ENCODE results near the gene DIAPH2.
A peak's percentile ranks its signal among the peaks of the same experiment; 100 is the strongest.

Gene DIAPH2

GRCh38 chrX:97616883-97617530 lies 932.4 kb downstream of the DIAPH2 start:
- TF ChIP-seq TCF4 (CRISPR knock-in tag; IDR thresholded peaks at IDR 0.05; ENCODE audit: borderline replicate concordance), result no peak
- TF ChIP-seq ZFP3 (CRISPR knock-in tag; IDR thresholded peaks at IDR 0.05), result no peak
- no peak for TF ChIP-seq OSR1 (CRISPR knock-in tag; IDR thresholded peaks at IDR 0.05)
- TF ChIP-seq ZNF565 (CRISPR knock-in tag; conservative IDR thresholded peaks at IDR 0.05; ENCODE audit: low read depth), result no peak
- TF ChIP-seq GLIS3 (CRISPR knock-in tag; IDR thresholded peaks at IDR 0.05), result no peak
- no peak for TF ChIP-seq ZFP30 (CRISPR knock-in tag; IDR thresholded peaks at IDR 0.05)
- TF ChIP-seq ZC3H10 (CRISPR knock-in tag; IDR thresholded peaks at IDR 0.05), result no peak
- TF ChIP-seq ARNTL (CRISPR knock-in tag; IDR thresholded peaks at IDR 0.05; ENCODE audit: borderline replicate concordance, low read depth), result no peak
- TF ChIP-seq CSRNP3 (CRISPR knock-in tag; IDR thresholded peaks at IDR 0.05), result no peak
- TF ChIP-seq ISL1 (CRISPR knock-in tag; IDR thresholded peaks at IDR 0.05), result no peak
- no peak for TF ChIP-seq PATZ1 (CRISPR knock-in tag; IDR thresholded peaks at IDR 0.05; ENCODE audit: borderline replicate concordance)
- ATAC-seq, result peak; percentile 98

- no peak for TF ChIP-seq GLIS3 (CRISPR knock-in tag; IDR thresholded peaks at IDR 0.05)
- no peak for TF ChIP-seq TOX (CRISPR knock-in tag; IDR thresholded peaks at IDR 0.05; ENCODE audit: borderline replicate concordance)
- TF ChIP-seq POU6F1 (CRISPR knock-in tag; IDR thresholded peaks at IDR 0.05; ENCODE audit: borderline replicate concordance, low read depth), result no peak
- TF ChIP-seq RARB (CRISPR knock-in tag; IDR thresholded peaks at IDR 0.05), result no peak
- no peak for TF ChIP-seq ZNF70 (CRISPR knock-in tag; IDR thresholded peaks at IDR 0.05)
- TF ChIP-seq TSHZ2 (CRISPR knock-in tag; IDR thresholded peaks at IDR 0.05), result no peak
- TF ChIP-seq CSDC2 (CRISPR knock-in tag; IDR thresholded peaks at IDR 0.05), result no peak
- no peak for TF ChIP-seq CSRNP3 (CRISPR knock-in tag; IDR thresholded peaks at IDR 0.05)
- no peak for TF ChIP-seq OSR1 (CRISPR knock-in tag; IDR thresholded peaks at IDR 0.05)
- TF ChIP-seq PPARA (CRISPR knock-in tag; IDR thresholded peaks at IDR 0.05; ENCODE audit: borderline replicate concordance), result no peak
- no peak for TF ChIP-seq BACH2 (CRISPR knock-in tag; IDR thresholded peaks at IDR 0.05; ENCODE audit: borderline replicate concordance)
- TF ChIP-seq ZFP30 (CRISPR knock-in tag; IDR thresholded peaks at IDR 0.05), result no peak
- TF ChIP-seq PATZ1 (CRISPR knock-in tag; IDR thresholded peaks at IDR 0.05; ENCODE audit: borderline replicate concordance), result no peak
- no peak for TF ChIP-seq ZC3H10 (CRISPR knock-in tag; IDR thresholded peaks at IDR 0.05)
- ATAC-seq, result no peak
These were observed 934.9 kb downstream of the DIAPH2 start for GRCh38 chrX:97619499-97619898.
